Medulla oblongata (tissue), 1 donor: Measurements from ENCODE around the gene ITGB6.
"Not testable (repeated sequence)": the region's sequence is repeated elsewhere in the genome, so short reads cannot be mapped to it uniquely, and the experiment has no call there.

ENCODE experiments used
- DNase-seq: peaks from one replicate; pipeline ENCODE4 v3.0.0-alpha.2; 2015; ENCODE audit errors: extremely low spot score

The ITGB6 gene

DNA sequence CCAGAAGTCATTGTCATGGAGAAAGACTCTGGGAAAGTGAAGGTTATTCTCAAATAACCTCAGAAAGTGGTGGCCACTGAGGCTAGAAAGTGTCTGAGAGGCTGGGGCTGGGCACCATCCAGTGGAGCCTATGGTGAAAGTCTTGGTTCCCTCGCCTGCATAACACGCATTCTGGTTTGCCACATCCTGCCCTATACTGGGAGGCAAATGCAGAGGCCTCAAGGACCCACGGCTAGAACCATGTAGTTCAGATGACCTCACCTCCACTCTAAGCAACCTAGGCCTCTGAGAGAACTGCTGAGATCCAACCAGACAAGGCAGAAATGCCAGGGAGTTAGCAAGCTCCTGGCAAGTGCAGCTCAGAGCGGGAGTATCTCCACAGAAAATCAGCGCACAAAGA, 5.1 kb downstream of the ITGB6 start:
- no peak for DNase-seq

DNA sequence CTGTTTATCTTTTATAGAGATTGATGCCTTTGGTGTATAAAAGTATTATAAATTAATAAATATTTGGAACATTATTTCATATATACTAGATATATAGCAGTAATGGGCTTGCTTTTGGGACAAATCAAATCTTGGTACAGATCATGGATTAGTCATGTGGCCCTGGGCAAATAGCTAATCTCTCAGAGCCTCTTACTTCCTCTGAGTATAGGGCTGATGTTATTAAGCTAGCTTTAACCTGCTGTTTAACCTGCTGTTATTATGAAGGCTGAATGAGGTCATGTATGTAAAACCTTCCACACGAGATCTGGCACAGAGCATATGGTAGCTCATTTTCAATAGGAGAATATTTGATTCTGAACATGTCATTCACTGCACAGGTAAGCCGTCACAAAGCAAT, 5.7 kb downstream of the ITGB6 start:
- no peak for DNase-seq

DNA sequence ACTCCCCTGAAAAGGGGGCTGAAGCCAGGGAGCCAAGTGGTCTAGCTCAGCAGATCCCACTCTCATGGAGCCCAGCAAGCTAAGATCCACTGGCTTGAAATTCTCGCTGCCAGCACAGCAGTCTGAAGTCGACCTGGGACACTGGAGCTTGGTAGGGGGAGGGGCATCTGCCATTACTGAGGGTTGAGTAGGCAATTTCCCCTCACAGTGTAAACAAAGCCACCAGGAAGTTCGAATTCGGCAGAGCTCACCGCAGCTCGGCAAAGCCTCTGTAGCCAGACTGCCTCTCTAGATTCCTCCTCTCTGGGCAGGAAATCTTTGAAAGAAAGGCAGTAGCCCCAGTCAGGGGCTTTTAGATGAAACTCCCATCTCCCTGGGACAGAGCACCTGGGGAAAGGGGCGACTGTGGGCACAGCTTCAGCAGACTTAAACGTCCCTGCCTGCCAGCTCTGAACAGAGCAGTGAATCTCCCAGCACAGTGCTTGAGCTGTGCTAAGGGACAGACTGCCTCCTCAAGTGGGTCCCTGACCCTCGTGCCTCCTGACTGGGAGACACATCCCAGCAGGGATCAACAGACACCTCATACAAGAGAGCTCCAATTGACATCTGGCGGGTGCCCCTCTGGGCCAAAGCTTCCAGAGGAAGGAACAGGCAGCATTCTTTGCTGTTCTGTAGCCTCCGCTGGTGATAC, 18.8 kb downstream of the ITGB6 start:
- DNase-seq = not testable (repeated sequence)

DNA sequence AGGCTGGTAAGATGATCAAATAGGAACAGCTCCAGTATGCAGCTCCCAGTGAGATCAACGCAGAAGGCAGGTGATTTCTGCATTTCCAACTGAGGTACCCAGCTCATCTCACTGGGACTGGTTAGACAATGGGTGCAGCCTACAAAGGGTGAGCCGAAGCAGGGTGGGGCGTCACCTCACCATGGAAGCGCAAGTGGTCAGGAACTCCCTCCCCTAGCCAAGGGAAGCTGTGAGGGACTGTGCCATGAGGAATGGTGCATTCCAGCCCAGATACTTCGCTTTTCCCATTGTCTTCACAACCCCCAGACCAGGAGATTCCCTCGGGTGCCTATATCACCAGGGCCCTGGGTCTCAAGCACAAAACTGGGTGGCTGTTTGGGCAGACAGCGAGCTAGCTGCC, 19.4 kb downstream of the ITGB6 start:
- not testable (repeated sequence) for DNase-seq

DNA sequence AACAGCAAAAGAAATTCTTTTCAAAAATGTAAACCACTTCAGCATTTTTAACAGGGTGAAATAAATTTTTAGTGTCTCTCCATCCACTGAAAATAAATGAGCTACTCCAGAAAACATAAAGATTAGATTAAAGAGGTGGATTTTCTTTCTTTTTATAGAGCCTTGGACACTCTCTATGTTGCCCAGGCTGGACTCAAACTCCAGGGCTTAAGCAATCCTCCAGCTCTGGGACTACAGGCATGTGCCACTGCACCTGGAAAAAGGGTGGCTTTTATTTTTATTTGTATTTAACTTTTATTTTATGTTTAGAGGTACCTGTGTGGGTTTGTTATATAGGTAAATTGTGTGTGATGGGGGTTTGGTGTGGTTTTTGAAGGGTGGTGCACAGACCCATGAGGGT, 19.9 kb downstream of the ITGB6 start:
- DNase-seq = no peak

DNA sequence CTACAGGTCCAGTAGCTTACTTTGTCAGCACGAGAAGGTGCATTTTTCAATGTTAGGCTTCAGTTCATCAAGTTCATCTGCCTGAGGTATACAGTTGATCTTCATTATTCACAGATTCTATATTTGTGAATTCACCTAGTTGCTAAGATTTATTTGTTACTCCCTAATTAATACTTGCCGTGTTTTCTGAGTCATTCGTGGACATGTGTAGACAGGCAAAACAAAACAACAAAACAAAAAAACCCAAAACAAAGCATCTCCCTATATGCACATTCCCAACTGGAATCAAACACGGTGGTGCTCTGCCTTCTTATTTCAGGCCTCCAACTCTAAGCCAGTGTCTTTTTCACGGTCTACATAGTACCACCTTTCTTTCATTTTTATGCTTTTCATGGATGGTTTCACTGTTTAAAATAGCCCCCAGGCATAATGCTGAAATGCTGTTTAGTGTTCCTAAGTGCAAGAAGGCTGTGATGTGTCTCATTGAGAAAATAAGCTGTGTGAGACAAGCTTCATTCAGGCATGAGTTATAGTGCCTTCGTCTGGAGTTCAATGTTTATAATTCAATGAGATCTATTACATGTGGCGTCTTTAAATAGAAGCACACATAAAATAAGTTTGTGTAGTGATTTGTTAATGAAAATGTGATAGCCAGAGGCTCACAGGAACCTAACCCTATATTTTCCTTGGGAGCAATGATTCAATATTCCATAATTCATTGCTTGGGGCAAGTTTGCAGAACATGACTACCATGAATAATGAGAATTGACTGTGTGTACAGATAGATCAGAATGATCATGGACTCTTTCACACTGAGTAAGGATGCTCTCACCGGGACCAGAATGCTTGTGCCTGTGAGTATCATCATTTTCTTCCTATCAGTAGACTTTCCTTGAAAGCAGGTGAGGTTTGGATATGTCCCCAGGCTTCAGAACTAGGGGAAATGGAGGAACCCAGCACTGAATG, 24.6 kb downstream of the ITGB6 start:
- DNase-seq = no peak

DNA sequence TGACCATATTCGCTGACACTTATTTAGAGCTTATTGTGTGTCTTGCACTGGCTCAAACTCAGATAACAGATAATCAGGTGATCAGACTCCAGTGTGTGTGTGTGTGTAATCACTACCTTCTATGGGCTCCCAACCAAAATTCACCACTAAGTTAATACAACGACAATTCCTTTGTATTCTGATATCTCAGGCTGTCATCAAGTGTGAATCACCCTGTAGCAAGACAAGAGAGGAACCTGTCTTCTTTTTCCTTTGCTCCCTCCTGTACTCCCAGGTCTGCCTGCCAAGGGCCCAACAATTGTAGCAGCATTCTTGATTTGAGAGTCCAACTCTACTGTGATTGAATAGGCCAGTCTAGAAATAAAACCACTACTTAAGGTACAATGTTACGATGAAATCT, 25.8 kb downstream of the ITGB6 start:
- no peak for DNase-seq

DNA sequence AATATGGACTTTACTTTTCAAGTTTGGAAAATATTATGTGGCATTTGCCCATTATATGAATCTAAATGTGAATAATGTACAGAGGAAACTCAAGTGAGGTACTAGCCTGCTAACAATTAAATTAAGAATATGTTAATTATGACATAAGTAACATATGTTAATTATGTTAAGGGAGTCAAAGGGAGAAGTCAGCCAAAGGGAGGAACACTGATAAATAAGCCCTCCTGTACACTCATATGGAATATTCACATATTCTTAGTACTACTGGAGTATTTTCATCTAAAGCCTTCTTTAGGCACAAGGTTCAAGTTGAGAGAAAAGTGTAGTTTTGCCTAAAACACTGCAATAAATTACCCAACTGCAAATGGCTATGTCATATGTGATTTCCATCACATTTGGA, 30.1 kb downstream of the ITGB6 start:
- no peak for DNase-seq

DNA sequence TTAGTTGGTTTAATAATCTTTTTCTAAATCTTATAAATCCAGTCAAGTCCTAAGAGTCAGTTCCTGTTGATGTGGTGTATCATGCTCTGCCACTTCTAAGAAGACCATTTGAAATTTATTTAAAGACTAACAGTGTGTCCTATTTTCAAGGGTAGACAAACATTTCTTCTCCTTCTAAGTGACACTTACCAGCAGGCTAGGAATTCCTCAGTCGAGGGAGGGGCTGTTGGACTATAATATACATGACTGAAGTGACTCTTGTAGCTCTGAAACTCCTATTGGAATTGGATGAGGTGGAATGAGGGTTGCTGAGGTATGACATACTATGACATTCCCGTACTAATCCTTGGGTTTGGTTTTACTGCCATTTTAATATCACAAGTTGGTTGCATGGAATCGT, 30.6 kb downstream of the ITGB6 start:
- DNase-seq = no peak

DNA sequence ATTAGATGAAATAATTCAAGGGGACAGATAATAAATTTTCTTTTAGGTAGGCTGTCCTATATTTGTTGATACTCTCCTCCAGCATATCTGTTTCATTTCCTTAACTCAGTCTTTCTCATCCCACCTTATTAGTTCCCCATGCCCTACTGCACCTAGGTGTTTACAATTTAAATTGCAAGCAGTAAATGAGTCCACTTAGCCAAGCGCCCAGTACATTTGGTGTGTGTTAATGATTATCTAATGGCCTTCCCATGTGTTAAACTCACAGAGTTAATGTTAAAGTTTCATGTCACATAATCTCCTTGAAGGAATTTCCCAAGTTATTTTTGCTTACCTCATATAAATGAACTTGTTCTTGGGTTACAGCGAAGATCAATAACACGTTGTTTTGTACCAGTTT, 31.2 kb downstream of the ITGB6 start:
- DNase-seq = no peak

DNA sequence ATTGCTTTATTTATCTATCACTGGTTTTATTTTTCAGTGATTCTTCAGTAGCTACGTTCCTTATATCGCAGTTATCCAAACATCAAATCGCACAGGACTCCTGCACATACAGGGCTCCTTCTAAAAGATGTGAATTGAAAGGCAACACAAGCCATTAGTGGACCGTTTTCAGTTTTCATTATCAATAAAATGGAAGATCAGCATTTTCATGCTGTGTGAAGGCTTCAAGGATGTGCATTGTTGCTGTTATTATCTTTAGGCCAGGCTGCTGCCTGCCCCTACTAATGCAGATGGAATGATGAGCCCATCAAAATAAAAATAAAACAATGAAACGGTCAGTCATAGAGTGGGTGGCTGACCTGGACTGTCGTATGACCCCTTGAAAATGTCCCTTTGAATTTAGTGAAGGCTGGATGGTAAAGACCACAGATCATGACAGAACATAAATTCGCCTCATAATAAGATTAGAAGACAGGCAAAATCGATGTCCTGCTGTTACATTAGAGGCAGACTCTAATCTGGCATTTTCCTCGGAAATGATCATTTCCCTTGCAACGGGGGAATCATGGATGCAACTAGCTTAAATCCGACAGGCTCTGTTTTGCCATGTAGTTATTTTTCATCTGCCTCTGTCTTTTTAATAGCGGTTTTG, 32.9 kb downstream of the ITGB6 start:
- no peak for DNase-seq

DNA sequence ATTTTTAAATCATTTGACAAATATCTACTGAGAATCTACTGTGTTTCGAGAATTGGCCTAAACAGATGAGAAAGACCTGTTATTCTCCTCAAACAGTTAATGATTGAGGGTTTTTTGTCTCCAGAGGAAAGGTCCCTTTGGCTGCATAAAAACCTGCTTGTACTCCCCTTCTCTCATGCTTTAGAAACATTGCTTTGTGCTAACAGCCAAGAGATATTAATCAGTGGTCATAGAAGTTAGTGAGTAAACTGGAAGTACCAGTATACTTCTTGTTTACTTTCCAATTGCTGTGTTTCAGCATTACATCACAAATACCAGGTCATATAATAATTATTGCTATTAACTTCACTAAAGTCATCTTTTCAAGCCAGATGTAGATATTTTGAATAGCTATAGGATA, 34.1 kb downstream of the ITGB6 start:
- no peak for DNase-seq

DNA sequence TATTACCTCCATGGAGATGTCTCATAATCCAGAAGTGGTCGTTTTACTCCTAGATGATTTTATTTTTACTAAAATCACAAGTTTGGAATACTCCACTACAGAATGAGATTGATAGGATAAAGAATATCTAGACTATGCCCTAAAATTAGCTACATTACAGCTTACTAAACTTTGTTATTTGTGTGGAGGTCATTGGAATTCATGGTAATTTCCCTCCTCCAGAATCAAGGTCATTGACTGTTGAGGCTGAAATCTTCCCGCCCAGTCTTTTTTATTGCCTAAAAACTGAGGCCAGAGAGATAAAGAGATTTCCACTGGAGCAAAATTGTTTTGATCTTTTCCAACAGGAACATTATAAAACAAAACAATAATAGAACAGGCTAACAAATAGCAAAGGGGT, 35.0 kb downstream of the ITGB6 start:
- no peak for DNase-seq

DNA sequence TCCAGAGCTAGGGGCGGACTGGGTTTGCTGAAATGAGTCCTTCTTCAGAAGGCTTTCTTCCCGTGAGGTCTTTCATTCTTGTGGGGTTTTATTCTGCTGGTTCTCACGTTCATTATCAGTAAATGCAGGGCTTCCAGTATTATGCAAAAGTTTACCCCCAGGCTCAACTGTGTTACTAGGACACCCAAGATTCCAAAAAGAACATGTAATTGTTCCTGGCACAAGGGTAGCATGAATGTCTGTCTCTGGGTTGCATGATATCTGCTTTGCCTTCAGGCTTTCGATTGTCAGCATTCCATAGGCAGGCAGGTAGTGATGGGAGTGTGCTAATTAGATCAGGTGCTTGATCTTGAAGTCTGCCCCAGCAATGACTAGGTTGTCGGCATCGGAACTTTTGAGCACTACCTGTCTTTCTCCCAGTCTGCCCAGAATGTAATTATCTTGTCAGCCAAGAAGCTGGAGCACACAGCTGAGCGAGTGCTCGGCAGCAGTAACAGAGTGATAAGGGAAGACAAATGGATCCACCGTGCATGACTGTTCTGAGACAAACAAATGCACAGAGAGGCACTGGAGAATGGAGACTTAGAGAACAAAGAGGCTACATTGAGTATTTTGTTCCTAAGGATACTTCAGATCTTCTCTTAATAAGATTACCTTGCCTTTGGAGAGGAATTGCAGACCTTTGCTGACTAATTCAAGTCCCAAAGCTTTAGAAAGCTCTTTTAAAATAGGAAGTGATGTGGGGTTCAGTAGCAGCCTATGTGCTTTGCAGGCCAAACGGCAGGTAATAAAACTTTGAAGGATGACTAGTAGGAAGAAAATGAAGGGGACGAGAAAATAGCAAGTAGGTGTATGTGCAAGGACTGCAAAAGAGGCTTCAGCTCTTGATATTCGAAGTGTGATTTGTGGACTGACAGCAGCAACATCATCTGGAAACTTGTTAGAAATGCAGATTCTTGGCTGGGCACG, 41.9 kb downstream of the ITGB6 start:
- no peak for DNase-seq

DNA sequence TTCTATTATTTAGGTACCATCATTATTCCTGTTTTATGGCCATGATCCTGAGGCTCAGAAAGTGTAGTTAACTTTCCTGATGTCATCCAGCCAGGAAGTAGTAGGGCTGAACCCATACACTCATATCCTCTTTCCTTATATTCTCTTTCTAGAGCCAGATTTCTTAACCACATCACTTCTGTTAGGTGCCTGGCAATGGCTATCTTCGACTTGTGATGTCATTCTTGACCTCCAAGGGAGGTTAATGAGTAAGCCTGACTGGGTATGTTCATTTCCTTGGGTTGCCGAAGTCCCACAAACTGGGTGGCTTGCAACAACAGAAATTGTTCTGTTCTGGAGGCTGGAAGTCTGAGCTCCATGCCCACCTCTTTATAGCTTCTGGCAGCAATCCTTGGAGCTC, 43.4 kb downstream of the ITGB6 start:
- DNase-seq = no peak

DNA sequence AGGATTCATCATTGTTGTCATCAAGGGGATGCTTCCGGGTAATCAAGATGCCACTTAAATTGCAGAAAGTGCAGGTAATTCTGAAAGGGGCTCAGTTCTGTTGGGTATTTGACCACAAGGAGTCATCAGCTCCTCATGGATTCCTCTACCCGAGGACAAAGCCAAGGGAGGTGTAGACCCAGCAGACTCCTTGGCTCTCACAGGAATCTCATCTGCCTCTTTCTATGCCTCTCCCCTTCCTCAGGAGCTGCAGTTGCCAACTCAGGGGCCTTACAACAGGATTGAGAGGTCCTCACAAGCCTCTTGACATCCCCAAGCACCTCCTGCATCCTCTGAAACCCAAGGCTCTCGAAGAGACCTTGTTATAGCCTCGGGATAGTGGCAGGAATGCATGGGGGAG, 44.0 kb downstream of the ITGB6 start:
- no peak for DNase-seq

DNA sequence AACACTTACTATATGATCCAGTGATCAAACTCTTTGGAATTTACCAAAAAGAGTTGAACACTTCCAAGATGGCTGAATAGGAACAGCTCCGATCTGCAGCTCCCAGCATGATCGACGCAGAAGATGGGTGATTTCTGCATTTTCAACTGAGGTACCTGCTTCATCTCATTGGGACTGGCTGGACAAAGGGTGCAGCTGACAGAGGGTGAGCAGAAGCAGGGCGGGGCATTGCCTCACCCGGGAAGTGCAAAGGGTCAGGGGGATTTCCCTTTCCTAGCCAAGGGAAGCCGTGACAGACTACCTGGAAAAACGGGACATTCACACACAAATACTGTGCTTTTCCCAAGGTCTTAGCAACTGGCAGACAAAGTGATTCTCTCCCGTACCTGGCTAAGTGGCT, 51.7 kb downstream of the ITGB6 start:
- not testable (repeated sequence) for DNase-seq

DNA sequence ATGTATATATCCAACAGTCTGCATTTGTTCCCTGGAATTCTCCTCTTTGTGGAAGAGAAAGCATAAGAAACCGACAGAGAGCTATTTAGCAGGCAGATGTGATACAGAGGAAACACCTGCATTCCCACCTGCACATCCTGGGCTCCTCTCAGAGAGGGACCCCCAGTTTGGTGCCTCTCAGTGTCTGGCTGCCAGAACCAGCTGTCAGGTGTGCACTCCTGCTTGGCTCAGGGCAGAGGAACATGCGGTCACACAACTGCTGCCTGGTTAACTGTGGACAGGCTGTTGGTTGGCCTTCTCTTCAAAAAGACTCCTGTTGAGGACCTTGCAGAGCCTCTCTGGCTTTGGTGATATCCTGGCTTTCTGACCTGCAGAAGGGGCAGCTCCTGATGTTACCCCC, 54.6 kb downstream of the ITGB6 start:
- DNase-seq = no peak

DNA sequence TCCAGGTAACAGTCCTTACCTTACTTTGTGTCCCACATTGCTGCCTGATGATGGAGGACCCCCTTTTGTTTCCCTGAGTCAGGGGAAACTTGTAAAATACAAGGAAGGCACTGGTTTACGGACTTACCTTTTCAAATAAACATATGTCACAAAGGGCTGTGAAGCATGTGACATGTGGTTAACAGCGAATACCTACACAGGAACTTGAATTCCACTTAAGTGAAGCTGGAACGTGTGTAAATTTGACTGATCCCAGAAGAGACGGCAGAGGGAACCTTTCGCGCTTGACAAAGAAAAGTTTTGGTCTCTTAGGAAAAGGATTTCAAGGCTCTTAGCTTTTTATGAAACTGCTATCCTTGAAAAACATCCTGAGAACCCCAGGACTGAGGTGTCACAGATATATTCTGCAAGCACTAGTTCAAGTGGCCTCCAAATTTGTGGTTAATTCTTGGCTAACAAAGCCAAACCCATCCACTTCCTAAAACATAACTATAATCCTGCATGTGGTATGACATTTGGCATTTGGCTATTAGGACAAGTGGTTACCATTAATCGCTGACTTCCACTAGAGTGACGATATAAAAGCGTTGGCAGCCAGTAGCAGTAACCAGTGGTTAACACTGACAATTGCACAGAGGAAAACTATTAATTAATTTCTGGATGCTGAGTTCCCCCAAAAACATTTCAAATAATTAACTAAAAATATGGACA, 55.6 kb downstream of the ITGB6 start:
- DNase-seq = no peak

DNA sequence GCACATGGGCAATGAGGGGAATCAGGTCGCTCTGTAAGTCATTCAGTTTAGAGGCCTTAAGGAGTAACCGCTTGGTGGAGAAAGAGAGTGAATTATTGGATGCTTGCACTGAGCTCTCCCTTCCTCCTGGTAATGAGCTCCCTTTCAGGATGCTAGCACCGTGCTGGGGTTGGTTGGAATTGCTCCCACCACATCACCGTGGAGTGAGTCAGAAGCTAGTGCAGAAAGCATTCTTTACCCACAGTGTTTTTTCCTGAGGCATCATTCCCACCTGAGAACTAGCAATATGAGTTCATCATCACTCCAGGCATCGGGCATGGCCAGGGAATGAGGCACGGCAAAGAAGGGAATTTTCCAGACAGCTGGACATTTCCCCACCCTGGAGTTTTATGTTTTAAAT, 57.6 kb downstream of the ITGB6 start:
- no peak for DNase-seq

DNA sequence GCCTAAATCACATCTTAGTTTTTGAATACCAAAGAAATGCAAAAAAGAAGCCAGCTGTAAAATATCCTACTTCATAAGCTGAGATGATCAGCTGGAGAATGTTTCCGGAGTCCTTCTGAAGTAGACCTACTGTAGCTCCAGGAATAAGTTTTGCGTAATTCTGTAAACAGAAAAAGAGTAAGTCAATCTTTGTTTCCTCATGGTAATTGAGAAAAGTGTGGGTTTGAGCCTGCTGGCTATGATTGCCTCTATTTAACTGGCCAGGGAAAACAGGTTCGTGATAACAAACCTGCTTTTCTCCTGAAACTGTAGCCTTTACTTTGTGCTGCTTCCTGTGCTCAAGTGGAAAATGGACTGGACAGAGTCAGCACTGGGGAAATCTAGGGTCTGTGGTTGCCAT, 58.2 kb downstream of the ITGB6 start:
- DNase-seq = no peak
